Epidermal melanocyte (primary cell): ENCODE results near the gene C11orf24.
A peak's percentile ranks its signal among the peaks of the same experiment; 100 is the strongest.

ENCODE experiments used
- DNase-seq: peaks from one replicate; pipeline ENCODE4 v3.0.0; 2011; ENCODE audit warnings: low spot score; ENCODE audit not compliant: insufficient read length

The C11orf24 gene

DNA sequence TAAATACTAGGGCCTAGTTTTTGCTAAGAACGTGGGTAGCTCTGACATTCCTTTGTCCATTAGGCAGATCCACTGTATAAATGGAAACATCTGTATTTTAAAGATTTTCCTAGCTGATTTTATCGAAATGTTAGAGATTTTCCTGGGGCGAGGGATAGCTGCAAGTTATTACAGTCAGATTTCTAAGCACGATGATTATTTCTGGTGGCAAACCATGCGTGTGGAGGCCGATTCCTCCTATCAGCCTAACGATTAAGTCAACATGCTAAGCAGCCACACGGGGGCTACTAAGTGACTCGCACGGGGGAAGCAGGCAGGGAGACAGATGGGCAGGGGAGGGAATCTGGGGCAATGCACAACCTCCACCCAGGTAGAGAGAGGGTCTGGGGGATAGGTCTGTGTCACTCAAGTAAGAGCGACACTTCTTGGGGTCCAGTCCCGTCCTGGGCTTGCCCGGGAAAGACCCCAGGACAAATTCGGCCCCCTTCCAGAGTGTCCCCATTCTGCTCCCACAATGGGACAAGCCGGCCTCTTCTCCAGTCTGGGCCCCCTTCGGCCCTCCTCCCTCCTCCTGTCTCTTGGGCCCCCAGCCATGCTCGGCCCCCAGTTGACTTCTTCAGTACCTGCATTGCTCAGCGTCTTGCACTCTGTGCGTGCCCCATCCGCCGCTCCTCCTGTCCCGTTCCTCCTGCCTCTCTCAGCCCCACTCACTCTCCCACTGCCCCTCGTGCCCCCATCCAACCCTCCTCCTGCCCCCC, 571 bp downstream of the C11orf24 start:
- peak; percentile 78 for DNase-seq

DNA sequence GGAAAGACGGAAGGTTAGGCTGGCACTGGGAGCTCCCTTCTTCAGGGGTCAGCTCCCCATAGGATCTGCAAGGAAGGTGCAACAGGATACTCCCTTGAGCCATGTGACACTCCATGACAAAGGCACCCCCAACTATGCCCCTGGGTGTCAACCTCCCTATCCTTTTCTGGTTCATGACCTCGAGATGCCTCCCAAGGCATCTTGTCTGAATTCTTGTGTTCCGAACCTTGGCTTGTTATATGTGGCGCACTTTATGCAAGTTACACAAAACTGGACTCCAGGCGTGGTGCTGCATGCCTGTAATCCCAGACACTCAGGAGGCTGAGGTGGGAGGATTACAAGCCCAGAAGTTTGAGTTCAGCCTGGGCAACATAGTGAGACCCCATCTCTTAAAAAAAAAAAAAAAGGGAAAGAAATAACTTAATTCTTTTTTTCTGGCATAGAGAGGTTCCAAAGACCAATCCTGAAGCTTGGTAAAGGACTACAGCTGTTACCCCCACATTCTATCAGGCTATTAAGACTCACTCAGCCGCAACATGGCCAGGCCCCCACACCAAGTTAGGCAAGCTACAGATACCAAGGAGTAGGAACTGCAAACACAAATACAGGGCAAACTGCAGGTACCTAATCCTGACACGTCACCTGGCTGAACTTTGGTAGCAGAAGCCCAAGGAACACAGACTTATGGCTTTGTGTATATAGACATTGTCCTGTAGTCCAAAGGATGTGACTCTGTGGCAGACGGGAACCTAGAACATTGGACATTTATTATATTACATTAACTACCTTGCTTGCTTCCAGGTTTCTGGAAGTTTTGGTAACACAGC, 1.4 kb downstream of the C11orf24 start:
- no peak for DNase-seq

DNA sequence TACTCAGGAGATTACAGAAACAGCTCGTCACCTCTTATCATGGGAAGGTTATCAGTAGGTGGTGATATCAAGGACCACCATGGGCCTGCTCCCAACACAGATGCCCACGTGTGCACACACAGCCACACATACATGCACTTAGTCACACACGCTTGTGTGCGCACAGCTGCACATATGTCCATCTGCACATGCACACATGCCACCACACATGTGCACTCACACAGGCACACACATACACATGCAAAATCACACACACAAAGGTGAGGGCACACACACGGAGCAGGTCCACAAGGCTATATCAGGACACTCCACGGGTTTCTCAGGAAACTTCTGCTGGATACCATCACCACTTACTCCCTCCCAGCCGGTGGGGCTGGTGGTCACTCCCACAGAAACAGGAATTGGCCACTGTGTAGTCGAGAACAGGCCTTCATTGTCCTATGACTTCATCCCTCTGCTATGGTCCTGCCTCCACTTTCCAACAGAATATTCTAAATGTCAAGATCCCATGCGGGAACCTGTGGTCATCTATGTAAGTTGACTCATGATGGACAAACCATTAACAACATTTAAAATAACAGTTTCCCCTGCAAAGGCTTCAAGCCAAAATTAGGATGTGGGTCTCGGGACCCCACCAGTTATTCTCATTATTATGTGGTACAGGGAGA, 2.2 kb downstream of the C11orf24 start:
- no peak for DNase-seq

DNA sequence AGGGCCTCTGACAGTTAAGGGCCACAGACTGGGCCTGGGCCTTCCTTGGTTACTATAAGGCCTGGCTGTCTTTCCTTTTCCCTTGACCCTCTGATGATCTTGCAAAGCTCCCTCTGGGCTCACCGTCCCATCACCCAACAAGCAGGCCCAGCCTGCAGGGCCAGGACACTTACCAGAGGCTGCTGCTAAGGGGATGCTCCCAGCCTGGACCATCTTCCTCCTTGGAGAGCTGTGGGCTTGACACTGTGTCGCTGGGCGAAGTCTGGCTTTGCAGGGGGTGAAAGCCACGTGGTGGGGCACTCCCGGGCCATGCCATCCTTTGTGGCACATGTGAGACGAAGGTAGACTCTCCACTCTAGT, 3.9 kb downstream of the C11orf24 start:
- DNase-seq: no peak

DNA sequence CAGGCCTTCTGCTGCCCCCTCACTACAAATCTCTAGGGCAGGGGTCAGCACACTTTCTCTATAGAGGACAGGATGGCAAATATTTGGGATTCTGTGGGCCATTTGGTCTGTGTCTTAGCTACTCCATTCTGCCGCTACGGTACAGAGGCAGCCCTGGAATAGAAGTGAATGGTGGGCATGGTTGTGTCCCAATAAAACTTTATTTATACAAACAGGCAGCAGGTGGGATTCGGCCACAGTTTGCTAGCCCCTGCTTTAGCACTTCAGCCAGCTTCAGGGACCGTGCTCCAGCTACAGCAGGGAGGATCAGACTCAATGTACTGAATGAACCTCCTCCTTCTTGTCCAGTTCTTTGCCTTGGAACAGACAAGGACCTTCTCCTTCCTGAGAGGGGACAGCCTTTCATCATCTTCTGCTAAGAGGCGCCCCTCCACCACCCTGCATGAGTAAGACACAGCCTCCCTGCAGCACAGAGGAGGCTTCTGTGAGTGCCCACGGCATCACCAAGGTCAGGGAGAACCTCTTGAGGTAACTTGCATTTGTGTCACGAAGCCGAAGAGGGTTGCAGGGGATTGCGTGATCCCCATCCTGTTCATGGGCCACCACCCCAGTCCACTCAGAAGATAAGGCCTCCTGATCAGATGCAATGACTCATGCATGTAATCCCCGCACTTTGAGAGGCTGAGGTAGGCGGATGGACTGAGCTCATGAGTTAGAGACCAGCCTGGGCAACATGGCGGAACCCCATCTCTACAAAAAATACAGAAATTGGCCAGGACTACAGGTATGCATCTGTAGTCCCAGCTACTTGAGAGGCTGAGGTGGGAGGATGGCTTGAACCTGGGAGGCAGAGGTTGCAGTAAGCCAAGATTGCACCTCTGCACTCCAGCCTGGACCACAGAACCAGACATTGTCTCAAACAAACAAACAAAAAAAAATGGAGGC, 4.6 kb downstream of the C11orf24 start:
- no peak for DNase-seq

DNA sequence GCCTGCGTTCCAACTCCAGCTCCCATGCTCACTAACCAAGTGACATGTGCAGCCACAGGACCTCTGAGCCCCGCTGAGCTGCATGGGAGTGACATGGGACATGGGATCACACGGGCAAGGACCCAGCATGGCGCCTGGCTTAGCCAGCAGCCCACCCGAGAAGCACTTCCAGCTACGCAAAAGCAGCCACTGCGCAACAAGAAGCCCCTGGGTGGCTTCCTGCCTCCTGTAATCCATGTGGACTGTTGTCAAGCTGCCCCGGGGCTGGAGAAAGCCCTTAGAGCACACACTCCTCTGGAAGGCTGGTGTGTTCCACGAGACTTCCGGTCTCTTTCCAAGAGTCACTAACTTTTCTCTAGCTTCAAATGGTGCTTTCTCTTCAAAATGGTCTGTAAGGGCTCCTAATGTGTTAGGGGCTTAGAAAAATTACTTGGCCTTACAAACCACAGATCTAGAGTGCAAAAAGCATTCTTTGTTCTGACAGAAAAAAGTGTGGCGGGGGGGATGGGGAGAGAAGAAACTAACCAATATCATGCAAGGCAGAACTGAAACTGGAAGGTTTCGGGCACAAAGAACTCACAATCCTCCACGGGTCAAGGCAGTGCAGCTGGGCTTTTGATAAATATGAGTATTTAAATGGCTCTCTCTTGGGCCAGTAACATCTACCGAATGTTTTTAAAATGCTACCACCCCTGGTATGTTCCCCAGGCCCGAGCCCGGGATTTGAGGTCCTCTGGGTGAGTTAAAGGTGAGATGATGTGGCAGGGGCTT, 5.5 kb downstream of the C11orf24 start:
- DNase-seq: peak; percentile 87

DNA sequence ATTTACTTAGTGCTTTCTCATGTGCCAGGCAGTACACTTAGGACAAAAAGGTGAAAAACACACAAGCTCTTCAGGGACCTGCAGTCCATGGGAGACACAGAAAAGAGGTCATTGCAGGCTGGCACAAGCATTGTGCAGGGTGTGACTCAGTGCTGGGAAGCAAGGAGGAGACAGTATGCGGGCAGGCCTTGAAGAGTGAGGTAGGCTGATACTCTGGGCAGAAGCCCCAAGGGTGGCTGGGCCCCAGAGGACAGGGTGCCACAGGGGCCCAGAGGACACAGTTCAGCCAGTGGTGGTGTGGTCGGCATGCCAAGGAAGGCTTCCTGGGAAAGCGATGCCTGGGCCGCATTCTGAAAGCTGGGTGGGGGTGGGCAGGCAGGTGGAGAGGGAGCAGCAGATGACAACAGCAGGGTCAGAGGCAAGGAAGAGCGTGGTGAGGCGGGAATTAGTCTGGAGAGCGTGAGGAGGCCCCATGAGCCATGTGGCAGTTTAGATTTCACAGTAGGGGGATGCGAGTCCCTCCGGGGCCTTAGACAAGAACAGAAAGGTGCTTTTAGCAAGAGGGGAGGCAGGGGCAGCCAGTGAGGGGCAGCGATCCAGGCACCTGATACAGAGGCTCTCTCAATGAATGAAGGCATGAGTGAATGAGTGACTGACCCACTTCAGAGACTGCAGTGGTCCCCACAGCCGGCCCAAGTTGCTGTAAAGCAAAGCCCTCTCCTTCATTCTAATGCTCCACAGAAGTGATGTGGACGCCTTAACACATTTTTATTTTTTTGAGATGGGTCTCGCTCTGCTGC, 6.8 kb downstream of the C11orf24 start:
- DNase-seq: no peak

DNA sequence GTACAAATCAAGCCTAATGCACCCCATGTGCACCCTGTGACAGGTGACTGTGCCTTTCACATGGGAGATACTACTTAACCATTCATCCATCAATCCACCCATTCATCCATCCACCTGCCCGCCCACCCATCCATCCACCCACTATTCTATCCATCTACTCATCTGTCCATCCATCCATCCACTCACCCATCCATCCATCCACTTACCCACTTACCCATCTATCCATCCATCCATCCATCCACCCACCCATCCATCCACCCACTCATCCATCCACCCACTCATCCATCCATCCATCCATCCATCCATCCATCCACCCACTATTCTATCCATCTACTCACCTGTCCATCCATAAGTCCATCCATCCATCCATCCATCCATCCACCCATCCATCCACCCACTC, 7.5 kb downstream of the C11orf24 start:
- no peak for DNase-seq

DNA sequence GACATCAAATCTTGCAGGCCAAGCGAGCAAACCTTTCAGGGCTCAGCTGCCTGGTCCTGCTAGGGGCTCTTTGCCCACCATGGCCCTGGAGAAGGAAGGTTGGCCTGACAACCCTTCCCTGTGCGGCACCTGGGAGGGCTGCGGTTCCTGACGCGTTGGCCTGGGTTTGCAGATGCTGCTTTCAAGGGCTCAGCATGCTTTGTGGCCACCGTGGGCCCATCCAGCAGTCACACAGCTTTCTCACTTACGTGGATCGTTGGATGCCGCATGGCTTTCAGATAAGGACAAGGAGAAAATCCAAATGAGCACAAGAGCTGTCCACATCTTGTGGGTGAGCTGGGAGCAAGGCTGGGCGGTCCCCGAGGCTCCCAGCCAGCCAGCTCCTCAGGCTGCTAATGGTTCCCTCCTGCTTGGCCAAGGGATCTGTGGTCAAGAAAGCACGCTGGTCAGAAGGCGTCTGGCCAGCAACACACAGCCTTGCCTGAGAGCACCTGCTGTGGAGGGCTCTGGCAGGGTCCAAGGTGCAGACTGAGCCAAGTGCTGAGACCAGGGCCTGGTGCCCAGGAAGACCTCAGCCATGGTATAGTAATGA, 8.2 kb downstream of the C11orf24 start:
- DNase-seq: no peak

DNA sequence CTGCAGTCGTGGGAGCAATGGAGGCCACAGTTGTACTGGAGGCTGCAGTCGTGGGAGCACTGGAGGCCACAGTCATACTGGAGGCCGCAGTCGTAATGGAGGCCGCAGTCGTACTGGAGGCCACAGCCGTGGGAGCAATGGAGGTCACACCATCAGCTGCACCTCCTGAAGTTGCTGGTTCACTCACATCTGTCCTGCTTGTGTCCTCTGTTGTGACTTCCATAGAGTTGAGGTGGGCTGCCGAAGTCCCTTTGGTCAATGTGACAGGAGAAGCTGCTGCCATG, 9.3 kb downstream of the C11orf24 start:
- no peak for DNase-seq

DNA sequence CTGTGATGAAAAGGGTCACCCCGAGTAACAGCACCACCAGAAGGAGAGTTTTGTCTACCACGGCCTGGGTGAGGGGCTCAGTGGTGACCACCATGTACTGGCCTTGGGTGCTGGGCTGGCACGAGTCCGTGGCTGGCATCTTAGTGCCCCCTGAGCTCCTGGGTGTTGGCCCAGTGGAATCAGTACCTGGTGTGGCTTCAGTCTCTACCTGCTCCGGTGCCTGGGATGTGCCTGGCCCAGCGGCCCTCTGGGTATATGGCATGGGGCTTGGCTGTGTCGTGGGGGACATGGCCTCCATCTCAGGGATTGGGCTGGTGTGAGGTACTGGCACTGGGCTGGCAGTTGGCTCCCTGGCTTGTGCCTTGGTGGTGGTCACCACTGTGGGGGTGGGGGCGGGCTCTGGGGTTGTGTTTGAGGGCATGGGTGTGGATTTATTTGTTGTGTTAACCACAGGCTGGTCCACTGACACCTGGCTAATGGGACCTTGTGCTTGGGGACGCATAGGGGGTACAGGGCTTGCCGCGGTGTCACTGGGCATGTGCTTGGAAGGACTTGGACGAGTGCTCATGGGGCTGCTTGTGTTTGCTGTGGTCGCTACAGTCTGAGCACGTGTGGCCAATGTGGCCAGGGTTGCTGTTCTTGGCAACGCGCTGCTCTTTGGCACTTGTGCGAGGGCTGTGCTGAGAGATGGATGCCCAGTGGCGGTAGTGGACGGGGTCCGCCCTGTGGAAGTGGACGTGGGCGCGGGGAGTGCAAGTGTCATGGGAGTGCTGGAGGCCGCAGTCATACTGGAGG, 9.8 kb downstream of the C11orf24 start:
- DNase-seq: no peak

DNA sequence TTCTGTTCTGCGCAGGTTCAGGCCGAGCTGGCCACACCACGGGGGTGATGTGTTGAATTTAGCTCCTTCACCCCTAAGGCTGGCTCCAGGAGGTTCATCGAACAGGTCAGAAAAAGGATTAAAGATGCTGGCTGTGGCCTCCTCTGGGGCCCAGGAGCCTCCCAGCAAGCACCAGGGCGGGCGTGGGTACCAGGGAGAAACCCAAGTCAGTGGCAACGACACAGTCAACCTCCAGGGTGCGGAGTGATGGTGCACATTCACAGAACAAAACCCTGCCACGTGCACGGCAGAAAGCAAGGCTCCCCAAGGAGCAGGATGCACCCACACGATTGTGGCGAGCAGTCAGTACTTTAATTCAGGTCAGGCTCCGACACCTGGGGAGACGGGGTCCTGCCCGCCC, 10.8 kb downstream of the C11orf24 start:
- no peak for DNase-seq

DNA sequence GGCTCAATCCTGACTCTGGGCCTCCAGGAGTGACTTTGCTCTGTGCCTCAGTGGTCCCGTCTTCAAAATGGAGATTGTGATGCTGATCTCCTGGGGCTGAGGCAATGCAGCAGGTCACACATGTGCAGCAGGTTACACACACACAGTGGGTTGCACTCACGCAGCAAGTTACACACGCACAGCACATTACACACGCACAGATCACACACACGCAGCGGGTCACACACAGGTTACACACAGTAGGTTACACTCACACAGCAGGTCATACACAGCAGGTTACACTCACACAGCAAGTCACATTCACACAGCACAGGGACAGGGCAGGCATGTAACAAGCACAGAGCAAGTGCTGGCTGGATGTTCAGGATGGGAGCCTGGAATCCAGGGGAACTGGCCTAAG, 11.3 kb downstream of the C11orf24 start:
- no peak for DNase-seq

DNA sequence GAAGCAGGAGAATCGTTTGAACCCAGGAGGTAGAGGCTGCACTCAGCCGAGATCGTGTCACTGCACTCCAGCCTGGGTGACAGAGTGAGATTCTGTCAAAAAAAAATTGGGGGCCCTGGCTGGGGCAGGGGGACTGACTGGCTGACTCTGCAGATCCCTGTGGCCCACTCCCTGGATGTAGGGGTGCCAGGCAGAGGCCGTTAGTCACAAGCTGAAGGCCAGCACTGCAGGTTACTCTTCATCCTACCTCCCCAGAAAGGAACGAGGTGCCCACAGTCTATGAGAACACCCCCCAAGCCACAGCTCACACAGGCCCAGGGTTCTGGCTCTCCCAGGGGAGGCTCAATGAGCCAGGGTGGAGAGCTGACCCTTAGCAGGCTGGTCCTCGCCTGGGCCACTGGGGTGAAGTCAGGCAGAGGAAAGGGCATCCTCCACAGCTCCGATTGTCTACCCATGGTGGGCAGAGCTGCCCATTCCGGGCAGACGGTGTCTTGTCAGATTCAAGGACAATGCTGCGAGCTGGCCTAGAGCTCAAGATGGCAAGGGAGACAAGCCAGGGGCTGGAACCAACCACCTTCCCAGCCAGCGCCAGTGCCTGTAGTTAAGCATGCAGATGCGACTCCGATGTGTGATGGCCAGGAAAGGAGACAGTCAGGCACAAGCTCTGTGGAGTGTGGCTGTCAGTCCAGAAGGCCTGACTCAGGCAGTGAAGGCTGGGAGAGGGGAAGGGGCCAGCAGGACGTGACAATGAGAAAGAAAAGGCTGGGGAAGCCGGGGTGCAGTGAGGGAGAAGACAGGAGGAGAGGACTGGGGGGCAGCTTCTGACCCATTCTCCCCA, 12.4 kb downstream of the C11orf24 start:
- no peak for DNase-seq

DNA sequence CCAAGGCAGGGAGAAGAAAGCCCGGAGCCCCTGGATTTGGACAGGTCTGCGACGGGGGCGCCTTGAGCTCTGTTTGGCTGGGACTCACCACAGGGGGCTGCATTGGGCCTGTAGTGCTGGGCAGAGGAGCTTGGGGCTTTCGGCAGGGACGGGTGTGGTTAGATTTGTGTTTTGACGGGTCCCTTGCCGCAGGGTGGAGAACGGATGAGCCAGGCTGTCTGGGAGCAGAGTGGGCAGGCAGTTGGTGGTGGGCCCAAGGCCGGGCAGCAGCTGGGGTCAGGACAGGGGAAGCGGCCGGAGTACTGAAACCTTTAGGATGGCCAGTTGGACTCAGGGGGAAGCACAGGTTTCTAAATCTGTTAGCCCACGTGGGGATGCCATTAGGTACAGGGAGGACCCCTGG, 13.4 kb downstream of the C11orf24 start:
- DNase-seq: no peak

DNA sequence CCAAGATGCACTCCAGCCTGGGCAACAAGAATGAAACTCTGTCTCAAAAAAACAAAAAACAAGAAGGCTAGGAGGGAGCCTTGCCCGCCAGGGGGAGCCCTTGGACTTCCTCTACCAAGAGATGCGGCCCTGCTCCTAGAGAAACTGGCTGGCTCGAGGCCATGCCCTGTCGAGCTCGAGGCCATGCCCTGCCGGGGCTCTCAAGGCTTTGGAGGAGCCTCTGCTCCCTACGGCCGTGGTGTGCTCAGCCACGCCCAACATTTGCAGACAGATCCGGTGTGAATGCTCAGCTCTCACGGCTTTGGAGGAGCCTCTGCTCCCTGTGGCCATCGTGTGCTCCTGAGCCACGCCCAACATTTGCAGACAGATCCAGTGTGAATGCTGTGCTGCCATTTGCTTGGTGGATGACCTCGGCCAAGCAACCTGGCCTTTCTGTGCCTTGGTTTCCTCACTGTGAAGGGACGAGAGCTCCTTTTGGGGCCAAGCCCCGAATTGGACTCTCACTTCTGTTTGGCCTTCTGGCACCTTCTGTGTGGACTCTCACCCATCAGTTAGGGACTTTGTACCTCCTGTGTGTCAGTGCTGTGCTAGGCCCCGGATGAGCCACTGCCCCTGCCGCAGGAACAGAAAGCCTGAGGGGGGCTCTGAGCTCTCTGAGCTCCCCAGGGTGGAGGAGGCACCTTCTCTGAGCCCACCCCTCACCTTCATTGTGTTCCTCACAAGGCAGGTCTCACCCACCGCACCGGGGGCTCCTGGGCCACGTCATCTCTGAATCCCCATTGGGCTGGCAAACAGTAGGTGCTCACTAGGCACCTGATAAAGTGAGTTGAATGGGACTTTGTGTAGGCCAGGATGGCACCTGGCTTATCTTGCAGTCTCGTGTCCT, 14.1 kb downstream of the C11orf24 start:
- DNase-seq: peak; percentile 79

DNA sequence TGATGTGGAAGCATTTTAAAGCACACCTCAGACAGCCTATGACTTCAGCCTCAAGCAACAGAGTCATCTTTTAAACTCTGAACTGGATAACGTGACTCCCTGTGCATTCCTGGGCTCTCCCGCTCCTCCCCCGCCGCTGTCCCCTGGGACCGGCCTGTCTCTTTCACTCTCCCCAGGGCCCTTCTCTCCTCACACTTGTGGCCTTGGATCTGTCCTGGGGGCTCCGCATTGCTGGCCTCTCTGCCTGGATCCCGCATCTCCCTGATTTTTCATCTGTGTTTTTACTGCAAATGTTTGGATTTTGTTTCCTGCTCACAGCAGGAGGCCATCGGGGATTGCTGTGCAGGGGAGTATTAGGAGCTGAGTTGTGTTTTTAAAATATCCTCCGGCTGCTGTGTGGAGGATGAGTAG, 15.4 kb downstream of the C11orf24 start:
- DNase-seq: no peak
